Cardiac muscle cell (in vitro differentiated cells and primary cell): ENCODE measurements around the gene COMMD9. TPM values are rescaled to one million over a fixed set of nuclear protein-coding genes. Genes with fewer than 3 reads are reported as not detected.
A peak's percentile ranks its signal among the peaks of the same experiment; 100 is the strongest.

Experiments
- DNase-seq, 2 donors: peaks; one replicate each; pipeline versions ENCODE4 v3.0.0 to v3.0.0-alpha.2; 2010 to 2017; ENCODE audit warnings: low read depth in 1 of 2, low spot score in 1 of 2
- H3K27ac ChIP-seq: fragments of 200-600 bp; sonication (generic); 2 replicates; pipeline ENCODE4 v1.5.1; 2016
- H3K27me3 ChIP-seq: fragments of 200-600 bp; sonication (generic); 2 replicates; pipeline ENCODE4 v1.6.0; 2016; ENCODE audit warnings: control low read depth
- H3K36me3 ChIP-seq: fragments of 200-600 bp; sonication (generic); 2 replicates; pipeline ENCODE4 v1.5.1; 2016; ENCODE audit warnings: control low read depth
- H3K4me1 ChIP-seq: fragments of 200-600 bp; sonication (generic); 2 replicates; pipeline ENCODE4 v1.8.1; 2017; ENCODE audit warnings: low read depth, mild to moderate bottlenecking, mixed run types
- H3K4me3 ChIP-seq: fragments of 200-600 bp; sonication (generic); 2 replicates; pipeline ENCODE4 v1.5.1; 2016; ENCODE audit warnings: mild to moderate bottlenecking
- H3K9me3 ChIP-seq: fragments of 200-600 bp; sonication (generic); 2 replicates; pipeline ENCODE4 v1.5.1; 2017; ENCODE audit warnings: low read depth, mild to moderate bottlenecking, control low read depth
- polyA plus RNA-seq: library from polyadenylated mRNA; unstranded; fragments of >200 nt; fragmentation: Nextera tagmentation; extraction: Ambion mirVana; gene quantifications from 2 replicates; pipeline ENCODE4 v1.2.1, GENCODE V29; 2016
- total RNA-seq: library from RNA; depleted of rRNA; stranded (reverse); fragments of >200 nt; gene quantifications from 2 replicates; pipeline ENCODE4 v1.2.3, GENCODE V29; 2016
- TF ChIP-seq, protein P1 (sequence below): IDR thresholded peaks from 2 replicates; pipeline ENCODE4 v1.5.1; 2012; ENCODE audit warnings: low read depth, mild to moderate bottlenecking, low read length

Gene COMMD9
- total and polyA plus RNA-seq, 2 experiments from 2014 or later, result 34.2 to 84.9 TPM

DNA sequence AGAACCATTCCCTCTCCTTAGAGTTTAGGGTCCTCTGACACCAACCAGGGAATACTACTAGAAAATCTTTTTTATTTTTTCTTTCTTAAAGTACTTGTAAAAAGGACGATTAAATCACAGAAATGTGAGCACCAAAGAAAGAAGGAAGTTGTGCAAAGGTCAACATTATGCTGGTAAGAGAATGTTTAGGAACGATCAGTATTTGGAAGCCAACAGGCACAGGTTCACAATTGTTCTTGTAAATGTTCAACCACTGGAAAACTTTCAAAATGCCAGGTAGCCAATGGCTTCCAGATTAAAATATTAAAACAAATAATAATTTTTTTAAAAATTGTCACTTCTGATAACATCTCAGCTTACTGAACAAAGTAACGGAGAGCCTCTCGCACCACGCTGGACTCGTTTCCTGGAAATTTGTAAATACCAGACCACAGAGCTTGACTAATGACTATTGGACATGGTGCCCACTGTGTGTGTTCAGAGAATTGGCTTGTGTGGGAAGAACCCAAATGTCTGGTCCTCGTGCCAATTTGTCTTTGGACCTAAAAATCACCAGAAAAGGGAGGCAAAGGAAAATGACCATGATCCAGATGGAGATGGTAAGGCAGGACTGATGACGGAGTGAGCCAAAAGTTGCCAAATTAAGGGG, 20.8 kb downstream of the COMMD9 start:
- H3K4me3 ChIP-seq, result no peak overlapping the region
- peaks cover 11% of the 10 kb centered on the region for H3K27me3 ChIP-seq
- no peaks in the 10 kb centered on the region for H3K4me1 ChIP-seq
- no peak for DNase-seq
- TF ChIP-seq, protein P1, sequence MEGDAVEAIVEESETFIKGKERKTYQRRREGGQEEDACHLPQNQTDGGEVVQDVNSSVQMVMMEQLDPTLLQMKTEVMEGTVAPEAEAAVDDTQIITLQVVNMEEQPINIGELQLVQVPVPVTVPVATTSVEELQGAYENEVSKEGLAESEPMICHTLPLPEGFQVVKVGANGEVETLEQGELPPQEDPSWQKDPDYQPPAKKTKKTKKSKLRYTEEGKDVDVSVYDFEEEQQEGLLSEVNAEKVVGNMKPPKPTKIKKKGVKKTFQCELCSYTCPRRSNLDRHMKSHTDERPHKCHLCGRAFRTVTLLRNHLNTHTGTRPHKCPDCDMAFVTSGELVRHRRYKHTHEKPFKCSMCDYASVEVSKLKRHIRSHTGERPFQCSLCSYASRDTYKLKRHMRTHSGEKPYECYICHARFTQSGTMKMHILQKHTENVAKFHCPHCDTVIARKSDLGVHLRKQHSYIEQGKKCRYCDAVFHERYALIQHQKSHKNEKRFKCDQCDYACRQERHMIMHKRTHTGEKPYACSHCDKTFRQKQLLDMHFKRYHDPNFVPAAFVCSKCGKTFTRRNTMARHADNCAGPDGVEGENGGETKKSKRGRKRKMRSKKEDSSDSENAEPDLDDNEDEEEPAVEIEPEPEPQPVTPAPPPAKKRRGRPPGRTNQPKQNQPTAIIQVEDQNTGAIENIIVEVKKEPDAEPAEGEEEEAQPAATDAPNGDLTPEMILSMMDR, result no peak
- no peaks in the 10 kb centered on the region for H3K36me3 ChIP-seq
- no peak overlapping the region for H3K27ac ChIP-seq
- no peaks in the 10 kb centered on the region for H3K9me3 ChIP-seq

- H3K9me3 ChIP-seq, result no peaks in the 10 kb centered on the region
- no peak overlapping the region for H3K27ac ChIP-seq
- no peaks in the 10 kb centered on the region for H3K36me3 ChIP-seq
- H3K4me1 ChIP-seq, result no peaks in the 10 kb centered on the region
- no peak for DNase-seq
- H3K27me3 ChIP-seq, result peaks cover 11% of the 10 kb centered on the region
- TF ChIP-seq, protein P1, result no peak
- H3K4me3 ChIP-seq, result no peak overlapping the region
These were observed 22.5 kb downstream of the COMMD9 start for GRCh38 chr11:36266767-36267166.

- H3K9me3 ChIP-seq, result no peaks in the 10 kb centered on the region
- H3K4me3 ChIP-seq, result no peak overlapping the region
- peak; percentile 60 to 74 for DNase-seq
- H3K36me3 ChIP-seq, result no peaks in the 10 kb centered on the region
- no peak overlapping the region for H3K27ac ChIP-seq
- H3K4me1 ChIP-seq, result no peaks in the 10 kb centered on the region
- H3K27me3 ChIP-seq, result peaks cover 11% of the 10 kb centered on the region
- TF ChIP-seq, protein P1, result peak; percentile 83
These were observed 23.2 kb downstream of the COMMD9 start for GRCh38 chr11:36265793-36266628.

GRCh38 chr11:36264973-36265344, 24.3 kb downstream of the COMMD9 start:
- H3K4me3 ChIP-seq, result no peak overlapping the region
- no peak overlapping the region for H3K27ac ChIP-seq
- H3K9me3 ChIP-seq, result no peaks in the 10 kb centered on the region
- no peaks in the 10 kb centered on the region for H3K4me1 ChIP-seq
- peaks cover 11% of the 10 kb centered on the region for H3K27me3 ChIP-seq
- no peak for DNase-seq
- H3K36me3 ChIP-seq, result no peaks in the 10 kb centered on the region
- TF ChIP-seq, protein P1, result no peak

GRCh38 chr11:36264011-36264972, 24.9 kb downstream of the COMMD9 start:
- no peaks in the 10 kb centered on the region for H3K36me3 ChIP-seq
- H3K27ac ChIP-seq, result no peak overlapping the region
- peaks cover 11% of the 10 kb centered on the region for H3K27me3 ChIP-seq
- no peaks in the 10 kb centered on the region for H3K9me3 ChIP-seq
- TF ChIP-seq, protein P1, result no peak
- no peaks in the 10 kb centered on the region for H3K4me1 ChIP-seq
- no peak overlapping the region for H3K4me3 ChIP-seq
- no peak for DNase-seq
